GM18519 (cell line): ENCODE results near the gene DYNLRB2.

Experiments
- ATAC-seq: cut with Tn5 transposase; IDR thresholded peaks from one replicate; pipeline ENCODE4 v1.9.1; 2021; ENCODE audit warnings: mild to moderate bottlenecking, moderate library complexity; ENCODE audit not compliant: unreplicated experiment, low FRiP score

The DYNLRB2 gene

DNA sequence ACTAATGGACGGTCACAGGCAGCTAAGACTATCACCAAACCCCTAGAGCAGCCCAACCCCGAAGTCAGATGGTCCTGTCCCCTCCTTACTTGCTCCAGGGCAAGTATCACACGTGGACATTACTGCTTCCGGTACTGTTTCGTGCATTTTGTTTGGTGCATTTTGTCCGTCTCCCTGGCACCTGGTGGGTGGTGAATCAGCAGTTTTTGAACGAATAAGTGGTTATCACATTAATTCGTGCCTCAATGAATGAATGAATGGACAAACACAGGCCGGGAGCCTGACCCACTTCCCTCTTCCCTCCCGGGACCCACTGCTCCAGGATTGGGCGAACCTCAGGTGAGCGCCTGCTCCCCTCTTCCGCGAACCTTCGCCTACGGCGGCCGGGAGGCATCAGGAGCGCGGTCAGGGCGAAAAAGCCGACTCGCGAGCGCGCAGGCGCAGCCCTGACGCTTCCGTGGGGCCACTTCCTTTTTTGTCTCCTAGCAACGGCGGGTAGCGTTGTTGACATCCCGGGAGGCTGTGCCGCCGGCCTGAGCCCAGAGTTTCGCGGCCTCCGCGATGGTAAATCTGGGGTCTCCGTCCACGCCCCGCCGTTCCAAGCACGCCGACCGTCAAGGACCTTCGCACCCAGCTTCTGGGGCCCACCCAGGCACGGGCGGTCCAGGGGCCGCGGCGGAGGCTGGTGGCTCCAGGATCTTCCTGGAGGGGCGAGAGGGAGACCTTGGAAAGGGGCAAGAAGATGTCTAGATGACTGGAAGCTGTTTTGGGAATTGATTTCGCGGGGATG is at the start of gene DYNLRB2:
Gene DYNLRB2, plus strand, starts transcription at position 478 of the 790 bp plus-strand sequence. Its CDS starts 84 bp downstream, at position 562.
- ATAC-seq: peak; percentile 90

DNA sequence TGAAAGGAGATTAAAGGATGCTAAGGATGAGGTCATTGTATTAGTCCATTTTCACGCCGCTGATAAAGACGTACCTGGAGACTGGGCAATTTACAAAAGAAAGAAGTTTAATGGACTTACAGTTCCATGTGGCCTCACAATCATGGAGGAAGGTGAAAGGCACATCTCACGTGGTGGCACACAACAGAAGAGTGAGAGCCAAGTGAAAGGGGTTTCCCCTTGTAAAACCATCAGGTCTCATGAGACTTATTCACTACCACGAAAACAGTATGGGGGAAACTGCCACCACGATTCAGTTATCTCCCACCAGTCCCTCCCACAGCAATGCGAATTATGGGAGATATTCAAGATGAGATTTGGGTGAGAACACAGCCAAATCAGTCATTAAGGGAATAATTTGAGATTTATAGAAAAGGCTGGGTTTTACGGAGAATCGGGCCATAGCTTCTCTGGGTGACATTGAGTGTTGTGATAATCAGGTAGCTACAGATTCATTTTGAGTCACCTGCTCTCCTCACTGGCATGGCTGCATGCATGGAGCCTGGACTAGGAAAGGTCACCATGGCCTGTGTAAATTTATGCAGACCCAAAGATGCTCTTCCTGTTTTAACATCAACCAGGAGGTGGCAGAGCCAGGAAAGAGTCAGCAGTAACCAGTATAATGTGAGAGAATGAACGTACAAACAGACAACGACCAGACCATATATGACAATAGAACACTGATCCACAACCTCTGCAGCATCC is 40.5 kb upstream of the DYNLRB2 start:
- ATAC-seq: no peak

DNA sequence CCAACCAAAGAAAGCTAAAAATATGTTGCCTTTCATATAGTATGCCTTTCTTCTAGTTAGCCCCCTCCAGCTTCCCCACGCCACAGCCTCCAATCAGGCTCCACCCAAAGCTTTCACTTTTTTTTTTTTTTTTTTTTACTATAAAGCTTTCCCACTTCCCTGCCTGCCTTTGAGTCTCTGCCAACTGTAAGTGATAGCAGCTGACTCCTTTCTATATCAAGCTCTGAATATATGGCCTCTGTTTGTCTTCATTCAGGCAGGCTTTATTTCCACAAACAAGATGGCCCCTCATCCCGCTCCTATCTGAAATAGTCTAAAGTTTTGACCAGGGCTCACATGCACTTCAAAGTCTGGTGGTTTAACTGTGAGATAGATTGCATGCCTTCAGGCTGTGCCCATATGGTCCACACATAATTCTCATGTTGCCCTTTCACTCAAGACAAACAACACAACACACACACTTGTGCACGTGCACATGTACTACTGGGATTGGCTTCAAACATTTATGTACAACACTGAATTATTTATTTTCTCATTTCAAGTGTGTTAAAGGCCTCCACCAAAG is 39.8 kb upstream of the DYNLRB2 start:
- no peak for ATAC-seq

DNA sequence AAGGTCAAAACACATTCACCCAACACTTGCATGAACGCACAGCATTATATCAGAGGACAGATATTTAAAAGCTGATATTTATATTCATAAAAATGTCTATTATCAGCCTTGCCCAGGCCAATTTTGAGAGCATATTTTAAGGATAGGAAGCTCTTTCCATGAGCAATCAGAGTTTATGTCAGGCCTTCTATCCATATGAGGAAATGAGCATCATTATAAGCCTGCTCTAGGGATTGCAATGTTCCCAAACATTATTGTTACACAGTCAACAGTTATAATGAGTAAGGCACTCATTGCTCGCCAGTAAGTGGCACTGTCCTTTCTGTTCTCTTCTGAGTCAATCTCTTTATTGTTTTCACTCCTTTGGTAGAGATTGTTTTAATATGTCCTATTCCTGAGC is 37.7 kb upstream of the DYNLRB2 start:
- ATAC-seq: no peak

DNA sequence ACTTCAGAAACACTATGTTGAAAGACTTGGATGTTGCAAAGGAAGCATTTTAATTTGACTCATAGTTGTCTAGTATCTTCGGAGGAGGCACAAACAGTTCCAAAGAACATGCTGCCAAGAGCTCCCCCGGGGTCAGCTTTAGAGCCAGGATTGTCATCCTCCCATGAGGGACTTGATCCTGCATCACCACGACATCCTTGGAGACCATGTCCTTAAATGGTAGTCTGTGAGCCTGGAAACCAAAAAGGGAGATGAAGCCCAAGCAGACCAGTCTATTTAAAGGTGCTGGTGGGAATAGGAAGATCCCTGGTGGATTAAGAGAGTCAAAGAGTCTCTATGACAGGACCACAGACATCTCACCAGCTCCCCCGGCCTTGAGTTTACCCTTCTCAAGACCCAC is 33.3 kb upstream of the DYNLRB2 start:
- ATAC-seq: no peak

DNA sequence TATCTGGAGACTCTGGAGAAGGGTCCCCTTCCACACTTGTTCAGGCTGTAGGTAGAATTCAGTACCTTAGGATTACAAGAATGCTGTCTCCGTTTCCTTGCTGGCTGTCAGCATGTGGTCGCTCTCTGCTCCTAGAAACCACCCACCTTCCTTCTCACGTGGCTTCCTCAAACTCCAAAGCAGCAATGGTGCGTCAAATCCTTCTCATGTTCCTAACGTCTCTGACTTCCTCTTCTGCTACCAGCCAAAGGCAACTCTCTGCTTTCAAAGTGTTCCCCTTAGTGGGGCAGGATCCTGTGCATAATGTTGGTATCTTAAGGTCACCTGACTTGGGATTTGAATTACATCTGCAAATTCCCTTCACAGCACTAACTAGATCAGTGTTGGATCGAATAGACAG is 30.9 kb upstream of the DYNLRB2 start:
- ATAC-seq: no peak

DNA sequence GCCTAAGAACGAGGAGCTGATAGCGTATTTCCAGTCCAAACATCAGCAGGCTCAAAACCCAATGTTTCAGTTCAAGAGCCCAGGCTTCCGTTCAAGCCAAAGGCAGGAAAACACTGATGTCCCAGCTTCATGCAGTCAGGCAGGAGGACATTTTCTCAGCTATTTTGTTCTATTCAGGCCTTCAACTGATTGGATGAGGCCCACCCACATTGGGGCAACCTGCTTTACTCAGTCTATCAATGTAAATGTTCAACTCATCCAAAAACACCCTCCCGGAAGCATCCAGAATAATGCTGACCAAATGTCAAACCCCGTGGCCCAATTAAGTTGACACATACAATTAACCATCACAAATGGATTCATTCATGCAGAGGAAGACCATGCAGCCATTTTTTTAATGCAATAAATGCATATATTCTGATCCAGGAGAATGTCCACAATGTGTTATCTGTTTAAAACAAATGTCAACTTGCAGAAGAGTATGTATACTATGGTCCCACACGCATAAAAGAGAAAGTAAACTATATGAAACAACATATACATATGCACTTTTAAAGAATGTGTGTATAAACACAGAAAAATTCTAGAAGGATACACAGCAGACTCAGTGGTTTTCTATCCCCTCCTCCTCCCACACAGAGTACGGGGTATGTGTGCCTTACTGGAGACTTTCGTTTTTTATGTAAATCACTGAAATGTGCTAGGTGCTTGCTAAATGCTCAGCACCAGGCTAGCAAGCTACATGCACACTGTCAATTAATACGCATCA is 28.8 kb upstream of the DYNLRB2 start:
- no peak for ATAC-seq

DNA sequence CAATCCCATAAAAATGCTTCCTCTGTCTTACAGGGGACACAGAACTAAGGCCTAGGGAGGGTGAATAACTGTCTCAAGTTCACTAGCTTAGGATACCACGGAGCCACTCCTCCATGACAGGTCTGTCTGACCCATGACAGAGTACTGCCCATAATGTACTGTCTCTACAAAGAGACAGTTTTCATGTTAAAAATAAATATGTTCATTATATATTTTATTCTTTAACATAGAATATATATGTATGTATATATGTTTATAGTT is 28.3 kb upstream of the DYNLRB2 start:
- no peak for ATAC-seq

DNA sequence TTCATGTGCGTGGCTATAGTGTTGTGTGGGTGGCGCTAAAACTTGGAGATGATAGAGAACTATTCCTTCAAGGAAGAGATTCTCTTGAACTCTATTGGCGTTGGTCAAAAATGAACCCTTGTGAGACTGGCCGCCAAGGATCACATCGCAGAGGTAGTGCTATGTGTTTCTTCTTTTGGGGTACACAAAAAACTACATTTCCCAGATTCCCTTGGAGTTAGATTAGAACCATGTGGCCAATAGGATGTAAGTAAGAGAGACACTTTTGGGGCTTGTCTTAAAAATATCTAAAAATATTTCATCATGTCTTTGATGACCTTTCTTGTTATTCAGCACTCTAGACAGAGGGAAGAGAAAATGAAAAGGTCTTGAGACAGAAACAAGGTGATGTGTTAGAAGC is 25.4 kb upstream of the DYNLRB2 start:
- ATAC-seq: no peak

DNA sequence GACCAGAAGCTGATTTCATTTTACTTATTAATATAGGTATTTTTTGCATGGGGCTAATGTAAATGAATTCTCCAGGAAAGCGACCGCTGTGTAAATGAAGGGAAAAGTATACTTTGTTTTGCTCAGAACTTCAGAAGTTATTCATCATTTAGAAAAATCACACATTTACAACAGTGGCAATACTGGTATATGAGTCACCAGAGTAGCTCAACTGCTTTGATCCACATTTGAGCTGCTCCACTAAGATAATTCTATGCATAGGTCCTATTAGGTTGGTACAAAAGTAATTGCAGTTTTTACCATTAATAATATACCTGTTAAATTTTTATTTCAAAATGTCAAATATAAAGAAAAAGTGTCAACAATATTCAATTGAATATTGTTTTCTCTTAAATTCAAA is 22.9 kb upstream of the DYNLRB2 start:
- no peak for ATAC-seq

DNA sequence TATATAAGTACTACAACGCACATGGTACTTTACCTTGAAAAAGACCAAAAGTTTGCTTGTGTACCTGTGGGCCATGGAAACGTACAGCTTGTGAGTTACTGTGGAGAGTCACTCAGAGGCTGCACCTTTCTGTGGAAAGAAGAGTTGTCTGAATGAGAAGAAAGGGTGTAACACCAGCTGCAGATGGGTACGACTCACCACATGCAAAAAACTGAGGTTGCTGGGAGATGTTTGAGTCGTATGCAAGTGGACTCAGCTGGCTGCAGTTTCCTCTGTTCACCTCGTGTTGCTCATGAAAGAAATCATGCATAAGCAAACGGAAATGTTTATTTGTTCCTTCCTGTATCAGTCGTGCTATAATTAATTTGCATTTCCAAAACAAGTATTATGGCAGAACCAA is 22.4 kb upstream of the DYNLRB2 start:
- ATAC-seq: no peak

DNA sequence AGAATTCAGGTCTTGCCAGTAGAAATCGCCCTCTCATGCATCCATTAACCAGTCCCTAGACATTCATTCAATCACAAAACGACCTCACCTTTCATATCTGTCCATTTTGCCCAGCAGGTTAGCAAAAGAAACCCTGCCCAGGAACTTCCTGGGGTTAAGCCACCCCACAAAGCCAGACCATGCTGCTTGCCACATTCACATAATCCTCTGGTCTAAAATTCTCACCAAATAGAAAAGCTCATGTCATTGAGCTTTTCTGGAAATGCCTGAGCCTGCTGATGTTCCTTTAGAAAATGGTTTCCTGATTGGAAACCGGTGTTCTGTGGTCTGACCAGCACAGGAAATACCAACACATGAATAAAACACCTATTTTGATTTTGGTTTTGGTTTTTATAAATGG is 21.6 kb upstream of the DYNLRB2 start:
- ATAC-seq: no peak

DNA sequence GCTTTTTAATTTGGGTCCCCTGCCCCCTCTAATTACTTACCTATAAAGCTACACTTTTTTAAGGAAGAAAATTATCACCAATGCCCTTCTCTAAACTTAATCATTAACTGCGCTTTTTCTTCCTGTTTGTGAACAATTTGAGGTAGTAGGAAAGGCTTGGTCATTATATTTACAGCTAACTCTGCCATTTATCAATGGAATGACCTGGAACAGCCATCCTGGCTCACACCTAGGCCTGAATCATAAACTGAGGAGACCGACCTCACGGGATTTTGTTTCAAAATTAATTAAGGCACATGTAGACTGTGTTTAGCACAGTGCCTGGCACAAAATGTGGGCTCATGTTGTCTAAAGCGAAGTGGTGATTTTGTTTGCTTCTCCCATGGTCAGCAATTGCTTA is 15.4 kb upstream of the DYNLRB2 start:
- ATAC-seq: no peak

DNA sequence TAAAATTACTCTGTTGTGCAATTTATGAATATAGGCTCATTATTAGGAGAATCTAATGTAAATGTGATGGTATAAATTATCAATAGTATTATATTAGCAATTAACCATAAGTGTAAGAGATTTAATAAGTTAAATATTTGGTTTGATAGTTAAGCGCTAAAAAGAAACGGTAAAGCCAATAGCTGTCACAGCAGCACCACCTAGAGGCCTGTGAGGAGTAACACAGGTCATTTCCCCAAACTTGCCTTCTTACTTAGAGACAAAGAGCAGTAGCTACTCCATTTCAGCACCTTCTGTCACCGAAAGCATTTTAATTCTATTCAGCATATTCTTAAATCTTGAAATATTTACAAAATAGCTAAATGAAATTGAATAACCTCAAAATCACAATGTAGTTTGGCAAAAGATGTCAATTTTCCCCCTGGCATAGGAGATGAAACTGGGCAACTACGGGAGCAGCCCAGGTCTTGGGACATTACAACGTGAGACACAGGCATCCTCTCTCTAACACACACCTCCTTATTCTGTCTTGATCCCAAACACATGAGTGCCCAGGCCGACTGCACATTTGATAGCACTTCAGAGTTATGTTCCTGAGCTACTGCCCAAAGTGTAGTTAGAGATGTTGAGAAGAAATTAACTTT is 14.3 kb upstream of the DYNLRB2 start:
- no peak for ATAC-seq

DNA sequence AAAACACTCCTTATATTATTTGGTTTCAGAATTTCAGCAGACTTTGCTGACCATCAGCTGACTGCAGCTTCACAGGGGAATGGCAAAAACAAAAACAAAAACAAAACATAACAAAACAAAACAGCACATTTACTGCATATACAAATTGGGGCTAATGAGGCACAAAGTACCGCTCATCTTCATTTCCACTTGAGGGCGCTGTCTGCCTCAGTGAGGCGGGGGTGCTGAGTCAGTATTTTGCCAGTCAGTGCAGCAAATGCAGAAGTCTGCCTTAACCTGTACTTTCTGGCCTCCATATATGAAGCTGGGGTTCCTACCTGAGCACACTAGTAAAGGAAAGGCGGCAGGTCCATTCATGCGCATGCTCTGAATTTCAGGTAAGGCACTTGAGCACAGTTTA is 13.5 kb upstream of the DYNLRB2 start:
- no peak for ATAC-seq

DNA sequence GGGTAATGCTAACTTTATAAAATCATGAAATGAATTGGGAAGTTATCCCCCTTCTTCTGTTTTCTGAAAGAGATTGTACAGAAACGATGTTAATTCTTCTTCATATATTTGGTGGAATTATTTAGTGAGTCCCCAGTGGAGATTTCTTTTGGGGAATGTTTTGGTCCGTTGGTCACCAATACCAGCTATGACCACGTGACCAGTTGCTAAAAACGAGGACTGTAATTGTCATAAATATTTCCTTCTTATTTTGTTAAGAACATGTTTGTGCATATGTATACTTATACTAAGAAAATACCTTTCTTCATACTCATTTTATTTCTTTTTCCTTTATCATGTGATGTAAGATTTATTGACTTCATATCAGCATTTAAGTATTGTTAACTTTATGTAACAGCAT is 10.3 kb upstream of the DYNLRB2 start:
- no peak for ATAC-seq

DNA sequence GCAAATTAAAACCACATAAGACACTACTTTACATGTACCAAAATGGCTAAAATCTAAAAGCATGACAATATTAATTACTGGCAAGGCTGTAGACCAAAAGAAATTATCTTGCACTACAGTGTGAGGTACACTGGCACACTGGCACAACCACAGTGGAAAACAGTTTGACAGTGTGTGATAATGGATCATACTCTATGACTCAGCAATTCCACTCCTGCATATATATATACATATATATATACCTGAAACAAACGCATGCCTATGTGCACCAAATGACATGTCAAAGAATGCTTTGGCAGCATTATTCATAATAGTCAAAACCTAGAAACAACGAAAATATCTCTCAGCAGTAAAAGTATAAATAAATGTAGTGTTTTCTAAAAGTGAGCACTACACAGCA is 4.6 kb upstream of the DYNLRB2 start:
- no peak for ATAC-seq

DNA sequence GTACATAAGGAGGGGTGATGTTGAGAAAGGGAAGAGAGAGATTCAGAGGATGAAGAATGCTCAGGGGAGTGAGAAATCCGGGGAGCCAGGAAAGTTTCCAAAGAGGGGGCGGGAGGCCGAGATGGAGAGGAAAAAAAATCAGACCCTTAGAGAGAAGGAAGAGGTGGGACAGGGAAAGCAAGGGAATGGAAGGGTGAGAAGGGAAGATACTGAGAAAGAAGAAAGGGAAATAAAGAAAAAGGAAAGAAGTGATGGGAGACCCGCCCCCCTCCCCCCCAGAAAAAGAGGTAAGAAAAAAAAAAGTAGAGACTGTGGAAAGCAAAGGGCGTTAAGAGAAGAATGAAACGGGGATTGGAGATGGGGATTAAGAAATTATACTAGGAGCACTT is 507 bp downstream of the DYNLRB2 start:
- ATAC-seq: no peak

DNA sequence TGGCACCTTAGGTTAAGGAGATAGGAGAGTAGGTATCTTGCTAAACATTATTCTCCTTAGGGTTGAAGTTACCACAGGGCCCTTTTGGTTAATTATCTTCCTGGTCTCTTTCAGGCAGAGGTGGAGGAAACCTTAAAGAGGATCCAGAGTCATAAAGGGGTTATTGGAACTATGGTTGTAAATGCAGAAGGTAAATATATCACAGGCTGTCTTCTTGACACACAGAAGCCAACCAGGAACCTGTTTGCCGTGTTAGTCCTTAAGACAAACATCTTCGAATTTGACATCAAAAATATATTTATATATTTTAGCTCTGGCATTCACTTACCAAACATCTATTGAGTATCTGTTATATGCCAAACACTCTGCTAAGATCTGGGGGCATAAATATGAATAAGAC is 2.4 kb downstream of the DYNLRB2 start:
- no peak for ATAC-seq

DNA sequence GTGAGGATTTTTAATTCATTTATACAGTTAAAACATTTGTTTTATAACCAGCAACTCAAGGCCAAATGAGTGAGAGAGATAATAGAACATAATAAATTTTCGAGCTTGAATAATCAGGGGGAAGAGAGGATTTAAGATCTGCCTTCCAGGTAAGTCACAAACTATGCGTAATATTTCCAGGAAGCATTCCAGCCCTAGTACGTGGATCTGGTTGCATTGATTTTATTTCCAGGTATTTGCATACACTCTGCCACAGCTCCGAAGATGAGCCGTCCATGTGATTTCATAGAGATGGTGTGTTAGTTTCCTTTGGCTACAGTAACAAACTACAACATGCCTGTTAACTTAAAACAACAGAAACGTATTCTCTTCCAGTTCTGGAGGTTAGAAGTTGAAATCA is 3.5 kb downstream of the DYNLRB2 start:
- no peak for ATAC-seq

DNA sequence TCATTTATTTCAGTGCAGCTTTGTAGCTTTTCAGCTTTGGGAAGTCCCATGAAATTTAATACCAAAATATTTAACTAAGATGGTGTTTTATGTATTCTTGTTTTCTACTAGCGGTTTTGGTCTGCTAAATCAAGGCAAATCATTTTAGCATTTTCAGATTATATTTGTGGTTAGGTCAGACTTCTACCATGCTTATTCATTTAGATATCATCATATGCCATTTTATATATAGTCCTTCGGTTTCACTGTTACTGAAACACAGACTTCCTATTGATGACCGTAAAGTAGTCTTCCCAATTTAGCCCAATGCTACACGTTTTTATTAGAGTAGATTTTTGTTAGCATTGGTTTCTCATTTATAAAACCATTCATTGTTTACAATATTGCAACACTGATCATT is 5.5 kb downstream of the DYNLRB2 start:
- ATAC-seq: no peak
